ENCODE results near the gene KLF6.
A peak's percentile ranks its signal among the peaks of the same experiment; 100 is the strongest.

DNA sequence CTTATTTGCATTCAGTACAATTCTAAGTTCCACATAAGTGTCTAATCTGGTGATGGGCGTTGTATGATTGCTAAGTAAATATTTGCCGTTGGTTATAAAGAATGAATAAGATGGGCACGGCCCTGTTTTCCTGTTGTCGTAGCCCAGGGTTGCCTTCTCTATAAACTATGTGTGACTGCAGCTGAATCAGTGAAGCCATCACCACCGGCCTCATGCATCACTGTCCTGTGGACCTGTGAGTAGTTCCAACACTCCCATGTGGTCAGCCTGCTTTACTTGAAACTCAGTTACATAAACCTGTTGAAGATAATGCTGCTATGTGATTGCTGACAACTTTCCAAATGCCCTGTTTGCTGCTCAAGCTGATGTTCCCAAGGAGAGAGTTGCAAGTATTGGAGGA is 21.6 kb upstream of the KLF6 start:
- TF ChIP-seq, protein P1, sequence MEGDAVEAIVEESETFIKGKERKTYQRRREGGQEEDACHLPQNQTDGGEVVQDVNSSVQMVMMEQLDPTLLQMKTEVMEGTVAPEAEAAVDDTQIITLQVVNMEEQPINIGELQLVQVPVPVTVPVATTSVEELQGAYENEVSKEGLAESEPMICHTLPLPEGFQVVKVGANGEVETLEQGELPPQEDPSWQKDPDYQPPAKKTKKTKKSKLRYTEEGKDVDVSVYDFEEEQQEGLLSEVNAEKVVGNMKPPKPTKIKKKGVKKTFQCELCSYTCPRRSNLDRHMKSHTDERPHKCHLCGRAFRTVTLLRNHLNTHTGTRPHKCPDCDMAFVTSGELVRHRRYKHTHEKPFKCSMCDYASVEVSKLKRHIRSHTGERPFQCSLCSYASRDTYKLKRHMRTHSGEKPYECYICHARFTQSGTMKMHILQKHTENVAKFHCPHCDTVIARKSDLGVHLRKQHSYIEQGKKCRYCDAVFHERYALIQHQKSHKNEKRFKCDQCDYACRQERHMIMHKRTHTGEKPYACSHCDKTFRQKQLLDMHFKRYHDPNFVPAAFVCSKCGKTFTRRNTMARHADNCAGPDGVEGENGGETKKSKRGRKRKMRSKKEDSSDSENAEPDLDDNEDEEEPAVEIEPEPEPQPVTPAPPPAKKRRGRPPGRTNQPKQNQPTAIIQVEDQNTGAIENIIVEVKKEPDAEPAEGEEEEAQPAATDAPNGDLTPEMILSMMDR (IDR thresholded peaks at IDR 0.05), result no peak
- TF ChIP-seq POLR2AphosphoS5 (IDR thresholded peaks at IDR 0.05), result peak in 2 of 3 donors; percentile 43 to 59
